Cardiac septum (tissue), 1 donor: ENCODE results near the gene ALDH3B2. TPM values are rescaled to one million over a fixed set of nuclear protein-coding genes. Genes with fewer than 3 reads are reported as not detected.
A peak's percentile ranks its signal among the peaks of the same experiment; 100 is the strongest.
"Not testable (repeated sequence)": the region's sequence is repeated elsewhere in the genome, so short reads cannot be mapped to it uniquely, and the experiment has no call there.

ENCODE experiments used
- DNase-seq: peaks from one replicate; pipeline ENCODE4 v3.0.0-alpha.2; 2020; ENCODE audit warnings: low spot score
- intact Hi-C: fragments of 100-400 bp; cut with DNase I; formaldehyde crosslinking; loops from one replicate; pipeline ENCODE4 v1.14.0; 2022
- total RNA-seq: library from RNA; stranded (reverse); fragmentation: NEBNext Ultra II Directional; extraction: Animal tissue kit (Norgen Biotek cat#: 25700); gene quantifications from one replicate; pipeline ENCODE4 v1.2.1, GENCODE V29; 2021
- donor health status: DM: no; HTN: no; CAD: no.

ALDH3B2 gene
- total RNA-seq, 1 donor from 2014 or later = not detected

- no peak for DNase-seq
- intact Hi-C loops = no loop called here
Measured at GRCh38 chr11:67664213-67664585, 10.2 kb downstream of the ALDH3B2 start.

DNA sequence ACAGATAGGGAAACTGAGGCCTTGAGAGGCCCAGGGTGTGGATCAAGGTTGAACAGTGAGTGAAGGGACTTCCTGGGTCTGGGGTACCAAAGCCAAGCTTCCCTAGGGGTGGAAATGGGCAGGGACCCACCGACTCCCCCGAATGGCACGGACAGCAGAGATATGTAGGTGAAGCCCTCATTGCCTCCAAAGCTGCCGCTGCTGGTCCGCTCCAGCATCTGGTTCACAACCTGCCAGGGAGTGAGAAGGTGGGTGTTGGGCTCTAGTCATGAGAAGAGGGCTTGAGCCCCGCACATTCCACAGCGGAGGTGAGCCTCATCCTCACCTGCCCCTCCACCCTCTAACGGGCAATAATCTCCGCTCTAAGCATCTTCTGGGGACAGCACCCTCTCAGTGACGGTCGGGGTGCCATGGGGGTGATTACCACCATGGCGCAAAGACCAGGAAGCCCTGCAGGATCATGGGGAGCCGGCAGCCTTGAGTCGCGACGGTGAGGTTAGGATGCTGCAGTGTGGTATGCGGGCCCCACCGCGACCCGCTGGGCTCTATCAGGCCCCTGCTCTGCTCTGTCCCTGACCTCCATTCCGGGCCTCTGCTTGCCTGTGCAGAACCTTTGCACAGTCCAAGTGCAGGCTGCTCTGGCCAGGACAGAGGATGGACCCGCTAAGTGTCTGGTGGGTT, 10.8 kb downstream of the ALDH3B2 start:
- intact Hi-C loops = no loop called here
- no peak for DNase-seq

DNA sequence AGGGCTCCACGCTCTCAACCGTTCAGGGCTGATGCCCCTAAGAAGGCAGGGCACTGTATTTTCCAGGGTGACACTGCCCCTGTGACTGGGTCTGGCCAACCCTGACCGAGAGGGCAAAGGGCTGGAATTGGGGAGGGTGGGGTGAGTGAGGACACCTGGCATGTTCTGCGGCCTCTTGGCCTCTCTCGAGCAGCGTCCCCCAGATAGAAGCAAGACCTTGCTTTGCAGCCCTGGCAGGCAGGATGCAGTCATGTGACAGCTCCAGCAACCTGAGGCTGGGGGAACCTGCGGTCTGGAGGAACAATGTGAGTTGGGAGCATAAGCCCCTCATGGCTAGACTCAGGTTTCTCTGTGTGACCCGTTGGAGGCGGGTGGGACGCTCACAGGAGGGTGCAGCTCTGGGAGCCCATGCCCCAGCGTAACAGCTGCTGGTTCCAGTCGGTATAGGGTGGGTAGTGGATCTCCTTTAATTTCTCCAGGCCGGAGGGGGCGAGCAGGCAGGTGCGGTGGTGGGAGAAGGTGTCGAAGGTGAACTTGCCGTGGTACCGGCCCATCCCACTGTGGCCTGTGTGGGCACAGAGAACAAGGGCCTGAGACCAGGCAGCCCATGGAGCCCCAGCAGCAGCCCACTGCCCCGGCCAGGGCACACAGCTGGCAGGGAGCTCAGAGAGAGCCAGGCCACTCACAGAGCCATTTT, 11.4 kb downstream of the ALDH3B2 start:
- intact Hi-C loops = no loop called here
- DNase-seq = no peak

GRCh38 chr11:67662142-67662834, 12.1 kb downstream of the ALDH3B2 start:
- intact Hi-C loops = no loop called here
- no peak for DNase-seq

DNA sequence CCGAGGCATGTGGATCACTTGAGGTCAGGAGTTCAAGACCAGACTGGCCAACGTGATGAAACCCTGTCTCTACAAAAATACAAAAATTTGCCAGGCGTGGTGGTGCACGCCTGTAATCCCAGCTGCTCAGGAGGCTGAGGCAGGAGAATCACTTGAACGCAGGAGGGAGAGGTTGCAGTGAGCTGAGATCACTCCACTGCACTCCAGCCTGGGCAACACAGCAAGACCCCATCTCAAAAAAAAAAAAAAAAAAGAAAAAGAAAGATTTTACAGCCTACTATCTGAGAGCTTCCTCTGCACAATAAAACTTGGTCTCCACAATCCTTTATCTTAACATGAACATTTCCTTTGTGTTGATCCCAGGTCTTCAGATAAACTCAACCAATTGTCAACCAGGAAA, 13.7 kb downstream of the ALDH3B2 start:
- DNase-seq, intact Hi-C loops: not testable (repeated sequence)

DNA sequence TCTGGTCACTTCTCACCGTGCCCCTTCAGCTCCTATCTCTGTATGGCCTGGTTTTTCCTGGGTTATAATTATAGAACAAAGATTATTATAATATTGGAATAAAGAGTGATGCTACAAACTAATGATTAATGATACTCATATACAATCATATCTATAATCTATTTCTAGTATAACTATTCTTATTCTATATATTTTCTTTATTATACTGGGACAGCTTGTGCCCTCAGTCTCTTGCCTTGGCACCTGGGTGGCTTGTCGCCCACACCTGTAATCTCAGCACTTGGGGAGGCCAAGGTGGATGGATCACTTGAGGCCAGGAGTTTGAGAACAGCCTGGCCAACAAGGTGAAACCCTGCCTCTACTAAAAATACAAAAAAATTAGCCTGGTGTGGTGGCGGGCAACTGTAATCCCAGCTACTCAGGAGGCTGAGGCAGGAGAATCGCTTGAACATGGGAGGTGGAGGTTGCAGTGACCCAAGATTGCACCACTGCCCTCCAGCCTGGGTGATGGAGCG, 14.7 kb downstream of the ALDH3B2 start:
- DNase-seq = not testable (repeated sequence)

DNA sequence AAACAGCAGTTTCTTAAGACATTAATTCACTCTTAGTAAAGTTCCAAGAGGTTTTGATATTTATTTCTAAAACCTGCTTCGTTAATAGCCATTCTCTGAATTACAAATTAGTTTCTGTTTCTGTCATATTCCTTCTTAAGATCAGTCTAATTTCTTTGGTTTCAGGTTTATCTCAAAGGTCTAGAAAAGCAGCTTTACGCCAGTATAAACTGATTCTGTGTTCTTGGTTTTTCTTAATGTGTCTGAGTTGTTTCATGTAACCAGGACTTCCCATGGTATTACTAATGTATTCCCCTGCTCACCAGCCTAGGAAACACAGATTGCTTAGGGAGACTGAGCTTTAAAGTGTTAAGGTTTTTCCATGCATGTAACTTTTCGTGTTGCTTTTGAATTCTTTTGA, 17.1 kb downstream of the ALDH3B2 start:
- intact Hi-C loops = no loop called here
- DNase-seq = no peak

More for the DNA sequence above, 14.7 kb downstream of the ALDH3B2 start:
- intact Hi-C loops = not testable (repeated sequence)

DNA sequence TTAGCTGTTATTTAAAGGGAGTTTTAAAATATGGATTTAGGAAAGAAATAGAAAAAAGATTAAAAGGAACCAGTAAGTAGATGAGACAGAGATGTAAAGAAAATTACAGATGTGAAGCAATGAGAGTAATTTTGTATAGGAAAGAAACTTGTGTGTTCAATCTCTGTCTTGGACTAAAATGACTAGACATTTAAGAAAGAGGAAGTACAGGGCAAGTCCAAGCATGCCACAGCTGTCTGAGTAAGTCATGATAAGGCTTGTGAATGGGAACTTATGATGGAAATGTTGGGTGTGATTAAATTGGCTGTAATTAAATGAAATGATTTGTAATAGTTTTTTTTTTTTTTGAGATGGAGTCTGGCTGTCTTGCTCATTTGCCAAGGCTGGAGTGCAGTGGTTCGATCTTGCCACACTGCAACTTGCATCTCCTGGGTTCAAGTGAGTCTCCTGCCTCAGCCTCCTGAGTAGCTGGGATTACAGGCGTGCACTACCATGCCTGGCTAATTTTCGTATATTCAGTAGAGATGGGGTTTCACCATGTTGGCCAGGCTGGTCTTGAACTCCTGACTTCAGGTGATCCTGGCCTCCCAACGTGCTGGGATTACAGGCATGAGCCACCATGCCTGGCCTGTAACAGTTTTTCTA, 18.0 kb downstream of the ALDH3B2 start:
- intact Hi-C loops = no loop called here
- peak; percentile 38 for DNase-seq

GRCh38 chr11:67654225-67654624, 20.2 kb downstream of the ALDH3B2 start:
- intact Hi-C loops = no loop called here
- peak; percentile 19 for DNase-seq

- intact Hi-C loops = no loop called here
- peak; percentile 24 for DNase-seq
Measured at GRCh38 chr11:67652965-67653845, 21.2 kb downstream of the ALDH3B2 start.

DNA sequence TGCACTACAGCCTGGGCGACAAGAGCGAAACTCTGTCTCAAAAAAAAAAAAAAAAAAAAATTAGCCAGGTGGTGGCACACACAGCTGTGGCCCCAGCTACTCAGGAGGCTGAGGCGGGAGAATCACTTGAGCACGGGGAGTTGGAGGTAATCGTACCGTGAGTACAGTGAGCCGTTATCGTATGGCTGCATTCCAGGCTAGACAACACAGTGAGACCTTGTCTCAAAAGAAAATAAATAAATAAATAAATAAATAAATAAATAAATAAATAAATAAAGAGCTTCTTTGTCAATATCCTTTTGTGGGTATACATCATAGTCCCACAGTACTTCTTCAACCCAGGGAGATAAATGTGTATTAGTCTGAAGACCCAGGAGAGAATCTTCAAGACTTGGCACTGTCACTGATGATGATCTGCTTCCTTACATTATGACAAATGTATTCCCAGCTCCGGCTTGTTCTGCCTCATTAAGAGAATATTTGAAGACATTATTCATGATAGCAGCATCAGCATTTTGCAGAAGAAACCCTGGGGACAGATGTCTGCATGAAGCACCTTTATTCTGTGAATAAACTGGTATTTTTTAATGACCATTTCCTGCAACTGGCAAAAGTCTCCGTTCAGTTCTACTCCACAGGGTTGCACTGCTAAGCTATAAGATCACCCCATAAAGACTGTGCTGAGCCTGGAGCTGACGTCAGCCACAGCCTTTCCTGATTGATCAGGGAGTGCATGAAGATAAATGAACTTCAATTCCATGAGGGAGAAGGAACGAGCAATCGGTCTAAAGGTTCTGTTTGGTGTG, 22.2 kb downstream of the ALDH3B2 start:
- no peak for DNase-seq
- intact Hi-C loops = no loop called here

DNA sequence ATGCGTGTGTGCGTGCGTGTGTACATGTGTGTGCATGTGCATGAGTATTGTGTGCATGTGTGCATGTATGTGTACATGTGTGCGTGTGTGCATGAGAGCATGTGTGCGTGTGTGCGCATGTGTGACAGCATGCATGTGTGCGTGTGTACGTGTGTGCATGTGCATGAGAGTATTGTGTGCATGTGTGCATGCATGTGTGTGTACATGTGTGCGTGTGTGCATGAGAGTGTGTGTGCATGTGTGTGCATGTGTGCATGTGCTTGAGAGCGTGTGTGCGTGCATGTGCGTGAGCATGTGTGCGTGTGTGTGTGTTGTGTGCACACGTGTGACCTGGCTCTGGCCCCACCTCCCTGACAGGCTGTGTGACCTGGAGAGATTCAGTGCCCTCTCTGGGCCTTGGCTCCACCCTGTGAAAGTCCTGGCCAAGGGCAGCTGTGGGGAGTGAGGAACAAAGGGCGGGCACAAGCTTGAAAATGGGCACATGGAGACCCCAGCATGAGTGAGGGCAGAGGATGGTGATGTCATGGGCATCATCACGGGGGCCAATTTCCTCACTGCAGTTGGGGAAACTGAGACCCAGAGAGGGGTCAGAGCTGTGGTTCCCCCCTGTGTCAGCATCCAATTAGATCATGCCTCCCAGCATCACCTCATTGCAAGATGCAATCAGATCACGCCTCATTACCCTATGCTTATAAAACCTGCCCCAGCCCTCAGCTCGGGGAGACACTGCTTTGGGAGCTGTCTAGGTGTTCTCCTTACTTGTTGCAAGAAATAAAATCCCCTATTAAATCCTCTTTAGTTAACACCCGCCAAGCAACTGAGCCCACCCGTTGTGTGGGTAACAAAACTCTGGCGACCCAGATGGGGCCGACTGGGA, 24.6 kb downstream of the ALDH3B2 start:
- intact Hi-C loops = no loop called here
- no peak for DNase-seq

DNA sequence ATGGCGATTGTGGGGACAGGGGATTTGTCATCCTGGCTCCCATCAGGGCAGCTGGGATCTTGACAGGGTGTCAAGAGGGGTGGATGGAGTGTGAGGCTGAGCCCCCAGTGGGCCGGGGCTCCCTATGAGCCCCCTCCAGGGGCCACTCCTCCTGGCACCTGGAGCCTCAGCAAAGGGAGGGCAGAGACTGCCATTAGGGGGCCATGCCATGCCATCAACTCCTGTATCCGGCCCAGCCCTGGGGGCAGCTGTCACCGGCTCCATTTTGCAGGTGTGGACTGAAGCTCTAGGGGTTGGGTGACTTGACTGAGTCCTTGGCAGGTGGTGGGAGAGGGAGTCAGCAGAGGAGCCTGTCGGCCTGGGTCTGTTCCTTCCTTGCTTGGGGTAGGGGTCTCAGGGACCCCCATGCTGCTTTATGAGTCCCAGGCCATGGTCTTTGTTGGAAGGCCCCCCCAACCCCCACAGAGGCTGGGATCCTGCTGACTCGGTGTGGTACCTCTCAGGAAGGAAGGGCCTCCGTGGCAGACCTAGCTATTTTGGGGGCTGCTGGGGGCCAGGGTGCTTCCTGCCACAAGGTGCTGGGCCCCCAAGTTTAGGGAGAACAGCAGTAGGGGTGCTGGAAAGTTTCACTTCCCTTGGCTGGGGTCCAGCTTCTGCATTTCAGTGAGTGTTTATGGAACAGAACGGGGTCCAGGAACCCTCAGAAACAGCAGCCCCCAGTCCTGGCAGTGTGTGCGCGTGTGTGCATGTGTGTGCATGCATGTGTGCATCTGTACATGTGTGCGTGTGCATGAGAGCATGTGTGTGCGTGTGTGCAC, 25.4 kb downstream of the ALDH3B2 start:
- intact Hi-C loops = no loop called here
- DNase-seq = no peak

DNA sequence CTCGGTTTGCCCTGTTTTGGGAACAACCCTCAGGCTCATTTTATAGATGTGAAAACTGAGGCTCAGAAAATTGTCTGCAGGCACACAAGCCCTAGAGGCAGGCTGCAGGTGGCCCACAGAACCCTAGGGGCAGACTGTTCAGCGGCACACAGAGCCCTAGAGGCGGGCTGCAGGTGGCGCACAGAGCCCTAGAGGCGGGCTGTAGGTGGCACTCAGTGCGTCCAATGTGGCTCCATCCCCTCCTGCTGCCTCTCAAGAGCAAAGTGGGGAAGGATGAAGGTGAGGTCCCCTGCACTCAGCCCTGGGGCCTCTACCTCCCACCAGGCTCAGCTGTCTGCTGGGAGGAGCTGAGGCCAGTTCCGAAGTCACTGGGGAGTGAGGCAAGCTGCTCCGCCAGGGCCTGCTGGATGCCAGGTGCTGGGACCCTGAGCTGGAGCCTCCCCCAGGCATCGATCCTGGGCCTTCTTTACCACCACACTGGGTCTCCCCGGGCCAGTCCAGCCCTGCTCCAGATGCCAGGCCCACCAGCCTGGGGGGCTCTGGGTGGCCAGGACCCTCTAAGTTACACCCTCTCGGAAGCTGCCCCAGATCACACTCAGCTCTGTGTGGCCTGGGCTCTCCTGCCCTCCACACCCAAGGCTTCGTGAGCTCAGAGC, 26.2 kb downstream of the ALDH3B2 start:
- DNase-seq = no peak
- intact Hi-C loops = no loop called here

DNA sequence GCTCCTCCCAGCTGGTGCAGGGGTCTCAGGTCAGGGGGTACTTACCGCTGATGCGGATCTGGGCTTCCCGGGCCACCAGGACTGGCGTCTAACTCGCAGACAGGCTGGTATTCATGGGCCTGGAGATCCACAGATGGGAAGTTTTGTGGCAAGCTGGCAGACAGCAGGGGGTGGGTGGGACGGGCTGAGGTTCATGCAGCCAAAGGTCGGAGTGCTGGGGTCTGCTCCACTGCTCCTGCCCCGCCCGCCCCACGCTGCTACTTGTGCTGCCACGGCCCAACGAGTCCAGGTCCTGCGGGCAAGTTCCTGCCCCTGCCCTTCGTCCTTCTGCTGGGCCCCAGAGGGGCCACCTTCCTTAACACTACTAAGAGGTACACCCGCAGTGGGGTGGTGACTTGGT, 27.0 kb downstream of the ALDH3B2 start:
- intact Hi-C loops = no loop called here
- DNase-seq = no peak
